Kidney epithelial cell (primary cell): ENCODE data around the gene HOXB3. TPM values are rescaled to one million over a fixed set of nuclear protein-coding genes. Genes with fewer than 3 reads are reported as not detected.
"Not testable (repeated sequence)": the region's sequence is repeated elsewhere in the genome, so short reads cannot be mapped to it uniquely, and the experiment has no call there.

Experiments used
- DNase-seq: peaks from one replicate; pipeline ENCODE4 v3.0.0-alpha.2; 2010; ENCODE audit warnings: low read depth
- H3K27me3 ChIP-seq: 2 replicates; pipeline ENCODE4 v1.6.0; 2011; ENCODE audit warnings: low read length; ENCODE audit not compliant: control insufficient read depth, insufficient read depth
- H3K36me3 ChIP-seq: 2 replicates; pipeline ENCODE4 v1.5.1; 2011; ENCODE audit warnings: low read length; ENCODE audit not compliant: control insufficient read depth, insufficient read depth
- H3K4me3 ChIP-seq: 2 replicates; pipeline ENCODE4 v1.5.1; 2011; ENCODE audit warnings: low read depth, mild to moderate bottlenecking, control low read depth, low read length
- CTCF ChIP-seq: IDR thresholded peaks from 2 replicates; pipeline ENCODE4 v1.5.1; 2011; ENCODE audit warnings: mild to moderate bottlenecking, moderate library complexity, low read length, control low read depth, inconsistent platforms; ENCODE audit not compliant: insufficient read depth, poor library complexity, severe bottlenecking
- total RNA-seq: library from RNA; depleted of rRNA; stranded (reverse); fragments of >200 nt; gene quantifications from 2 replicates; pipeline ENCODE4 v1.2.3, GENCODE V29; 2015

Gene HOXB3
- total RNA-seq, 1 donor from 2014 or later = 31.1 TPM

- H3K36me3 ChIP-seq = peaks cover 5% of the 10 kb centered on the region
- TF ChIP-seq CTCF = no peak
- H3K4me3 ChIP-seq = peak overlapping the region; percentile 87
- DNase-seq = no peak
- H3K27me3 ChIP-seq = no peaks in the 10 kb centered on the region
These were observed 48.4 kb downstream of the HOXB3 start for GRCh38 chr17:48541577-48542113.

- DNase-seq = no peak
- TF ChIP-seq CTCF = no peak
- no peaks in the 10 kb centered on the region for H3K27me3 ChIP-seq
- peaks cover 5% of the 10 kb centered on the region for H3K36me3 ChIP-seq
- peak overlapping the region; percentile 87 for H3K4me3 ChIP-seq
These were observed 48.9 kb downstream of the HOXB3 start for GRCh38 chr17:48541036-48541576.

DNA sequence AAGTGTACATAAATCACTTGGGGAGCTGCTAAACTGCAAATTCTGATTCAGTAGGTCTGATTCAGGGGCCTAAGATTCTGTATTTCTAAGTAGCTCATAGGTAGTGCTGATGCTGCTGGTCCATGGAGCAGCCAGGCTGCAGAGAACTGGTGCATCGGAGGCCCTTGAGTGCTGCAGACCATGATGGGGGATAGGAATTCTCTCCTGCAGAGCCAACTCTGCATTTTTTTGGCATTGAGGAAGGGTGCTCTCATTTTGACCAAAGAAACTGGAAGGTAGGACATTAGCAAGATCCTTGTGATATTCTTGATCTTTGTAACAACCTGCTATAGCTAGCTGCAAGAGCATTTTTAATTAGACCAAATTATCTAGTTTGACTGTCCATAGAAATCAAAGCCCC lies 49.8 kb downstream of the HOXB3 start:
- DNase-seq = no peak
- H3K27me3 ChIP-seq = no peaks in the 10 kb centered on the region
- peaks cover 5% of the 10 kb centered on the region for H3K36me3 ChIP-seq
- TF ChIP-seq CTCF = no peak
- H3K4me3 ChIP-seq = peak overlapping the region; percentile 21

GRCh38 chr17:48539177-48539576 lies 50.9 kb downstream of the HOXB3 start:
- peaks cover 5% of the 10 kb centered on the region for H3K36me3 ChIP-seq
- H3K27me3 ChIP-seq = no peaks in the 10 kb centered on the region
- no peak for TF ChIP-seq CTCF
- H3K4me3 ChIP-seq = no peak overlapping the region
- peak; percentile 87 for DNase-seq

DNA sequence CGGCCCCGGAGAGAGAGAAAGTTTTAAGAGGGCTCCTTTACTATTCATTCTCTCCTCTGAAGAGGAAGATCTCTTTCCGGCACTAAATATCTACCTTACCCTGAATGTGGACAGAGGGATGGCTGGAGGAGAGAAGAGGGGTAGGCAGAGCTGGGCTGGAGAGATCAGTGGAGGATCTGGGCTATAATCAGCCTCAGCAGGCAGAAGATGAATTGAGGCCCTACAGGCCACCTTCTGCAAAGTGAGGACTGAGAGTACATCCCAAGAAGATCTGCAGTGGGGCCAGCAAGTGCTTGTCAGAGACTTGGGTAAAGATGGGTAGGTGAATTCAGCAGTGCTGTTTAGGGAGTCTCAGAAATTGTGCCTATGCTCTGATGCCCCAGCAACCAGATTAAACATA lies 52.7 kb downstream of the HOXB3 start:
- DNase-seq = no peak
- no peaks in the 10 kb centered on the region for H3K27me3 ChIP-seq
- no peak for TF ChIP-seq CTCF
- no peaks in the 10 kb centered on the region for H3K36me3 ChIP-seq
- no peak overlapping the region for H3K4me3 ChIP-seq

GRCh38 chr17:48535793-48536559 lies 54.1 kb downstream of the HOXB3 start:
- DNase-seq, H3K36me3 ChIP-seq, H3K27me3 ChIP-seq, H3K4me3 ChIP-seq: not testable (repeated sequence)
